Measurements from ENCODE around the gene MYO10. TPM values are rescaled to one million over a fixed set of nuclear protein-coding genes. Genes with fewer than 3 reads are reported as not detected.
A peak's percentile ranks its signal among the peaks of the same experiment; 100 is the strongest.

The MYO10 gene
- total RNA-seq, 1 experiment from 2014 or later: 202 TPM

DNA sequence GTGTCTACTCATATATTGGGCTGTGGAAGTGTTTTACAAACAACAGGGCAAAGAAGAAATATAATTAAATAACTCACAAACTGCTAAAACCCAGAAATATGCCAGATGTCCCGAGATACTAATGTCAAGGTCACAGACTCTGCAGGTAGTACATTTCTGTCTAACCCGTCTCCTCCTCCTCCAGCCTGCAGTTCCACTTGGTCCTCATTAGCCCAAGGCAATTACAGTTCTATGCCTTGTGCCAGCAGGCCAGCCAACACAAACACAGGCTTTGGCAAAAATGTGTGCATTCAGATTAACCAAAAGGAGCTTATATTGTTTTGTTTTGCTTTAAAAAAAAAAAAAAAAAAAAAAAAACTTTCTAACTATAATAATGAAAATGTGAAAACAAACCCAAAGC is 148.8 kb downstream of the MYO10 start:
- H3K4me3 ChIP-seq (ENCODE audit: low read depth, low read length, poor library complexity, severe bottlenecking): no peak overlapping the region
- peaks cover 60% of the 10 kb centered on the region for H3K4me1 ChIP-seq (ENCODE audit: insufficient read depth, low read length, poor library complexity, severe bottlenecking)
- DNase-seq (ENCODE audit: low spot score): no peak
- POLR2A ChIA-PET (ENCODE audit: low non-redundant PET): no interaction called here
- peaks cover 42% of the 10 kb centered on the region for H3K36me3 ChIP-seq (ENCODE audit: insufficient read depth, low read length, poor library complexity, severe bottlenecking)
- TF ChIP-seq EZH2 (IDR thresholded peaks at IDR 0.05; ENCODE audit: borderline replicate concordance, low read depth, low read length, poor library complexity, severe bottlenecking): no peak
- TF ChIP-seq, protein P1, sequence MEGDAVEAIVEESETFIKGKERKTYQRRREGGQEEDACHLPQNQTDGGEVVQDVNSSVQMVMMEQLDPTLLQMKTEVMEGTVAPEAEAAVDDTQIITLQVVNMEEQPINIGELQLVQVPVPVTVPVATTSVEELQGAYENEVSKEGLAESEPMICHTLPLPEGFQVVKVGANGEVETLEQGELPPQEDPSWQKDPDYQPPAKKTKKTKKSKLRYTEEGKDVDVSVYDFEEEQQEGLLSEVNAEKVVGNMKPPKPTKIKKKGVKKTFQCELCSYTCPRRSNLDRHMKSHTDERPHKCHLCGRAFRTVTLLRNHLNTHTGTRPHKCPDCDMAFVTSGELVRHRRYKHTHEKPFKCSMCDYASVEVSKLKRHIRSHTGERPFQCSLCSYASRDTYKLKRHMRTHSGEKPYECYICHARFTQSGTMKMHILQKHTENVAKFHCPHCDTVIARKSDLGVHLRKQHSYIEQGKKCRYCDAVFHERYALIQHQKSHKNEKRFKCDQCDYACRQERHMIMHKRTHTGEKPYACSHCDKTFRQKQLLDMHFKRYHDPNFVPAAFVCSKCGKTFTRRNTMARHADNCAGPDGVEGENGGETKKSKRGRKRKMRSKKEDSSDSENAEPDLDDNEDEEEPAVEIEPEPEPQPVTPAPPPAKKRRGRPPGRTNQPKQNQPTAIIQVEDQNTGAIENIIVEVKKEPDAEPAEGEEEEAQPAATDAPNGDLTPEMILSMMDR (conservative IDR thresholded peaks at IDR 0.05; ENCODE audit: low read depth, low read length): no peak
- CTCF ChIA-PET: interaction anchor here (0.7 kb wide), 1 partner anchor 151 kb away, joined by 9 read pairs; no protein-coding TSS in a partner anchor
- no peaks in the 10 kb centered on the region for H3K27me3 ChIP-seq (replicated peaks; ENCODE audit: insufficient read depth, low read depth, low read length, poor library complexity)
- H3K27ac ChIP-seq (ENCODE audit: low read depth, low read length, poor library complexity, severe bottlenecking): no peak overlapping the region
- intact Hi-C loops (cut with micrococcal nuclease; ENCODE audit: unreplicated experiment): loop anchor here (10.0 kb wide), 1 partner anchor 302 kb away; no protein-coding TSS in a partner anchor
- no TSS peak for BruUV-seq (replicated peaks)
- H3K9me3 ChIP-seq (ENCODE audit: low read depth, low read length, poor library complexity, severe bottlenecking): no peaks in the 10 kb centered on the region

DNA sequence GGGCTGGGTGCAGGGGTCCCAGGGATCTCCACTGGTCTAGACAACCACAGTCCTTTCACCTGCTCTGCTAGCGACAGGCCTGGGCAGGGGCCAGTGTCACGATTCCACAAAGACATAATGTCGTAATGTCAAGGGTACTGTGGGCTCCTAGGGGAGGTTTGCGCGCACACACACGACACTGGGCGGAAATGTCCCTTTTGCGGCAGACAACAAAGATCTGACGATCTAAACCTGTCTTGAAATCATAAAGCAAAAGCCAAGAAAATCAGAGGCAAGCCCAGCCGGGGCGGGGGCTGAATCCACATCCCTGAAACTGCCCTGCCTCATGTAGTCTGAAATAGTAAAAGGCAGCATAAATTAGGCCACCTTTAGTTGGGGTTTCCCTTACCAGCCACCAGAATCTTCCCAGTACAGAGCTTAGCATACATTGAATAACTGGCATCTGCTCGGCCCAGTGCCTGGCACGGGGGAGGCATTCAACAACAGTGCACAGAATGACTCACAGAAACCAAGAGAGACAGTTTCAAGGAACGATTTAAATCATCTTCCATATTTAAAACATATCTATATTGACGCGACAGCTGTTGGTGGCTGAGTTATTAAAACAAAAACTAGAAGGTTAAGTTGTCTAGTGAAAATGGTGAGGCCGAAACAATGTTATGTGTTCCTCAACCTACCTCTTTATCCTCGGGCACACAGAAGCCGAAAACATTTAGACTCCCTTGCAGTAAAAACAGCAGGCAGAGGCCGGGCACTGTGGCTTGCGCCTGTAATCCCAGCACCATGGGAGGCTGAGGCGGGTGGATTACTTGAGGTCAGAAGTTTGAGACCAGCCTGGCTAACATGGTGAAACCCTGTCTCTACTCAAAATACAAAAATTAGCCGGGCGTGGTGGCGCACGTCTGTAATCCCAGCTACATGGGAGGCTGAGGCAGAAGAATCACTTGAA is 151.0 kb downstream of the MYO10 start:
- ChIA-PET CTCF (no interaction called here), POLR2A (ENCODE audit: low non-redundant PET) (no interaction called here)
- Histone ChIP-seq H3K4me3 (ENCODE audit: low read depth, low read length, poor library complexity, severe bottlenecking) (no peak overlapping the region), H3K4me1 (ENCODE audit: insufficient read depth, low read length, poor library complexity, severe bottlenecking) (peaks cover 40% of the 10 kb centered on the region), H3K27ac (ENCODE audit: low read depth, low read length, poor library complexity, severe bottlenecking) (no peak overlapping the region), H3K9me3 (ENCODE audit: low read depth, low read length, poor library complexity, severe bottlenecking) (no peaks in the 10 kb centered on the region), H3K36me3 (ENCODE audit: insufficient read depth, low read length, poor library complexity, severe bottlenecking) (peaks cover 63% of the 10 kb centered on the region), H3K27me3 (replicated peaks; ENCODE audit: insufficient read depth, low read depth, low read length, poor library complexity) (no peaks in the 10 kb centered on the region)
- TF ChIP-seq EZH2 (IDR thresholded peaks at IDR 0.05; ENCODE audit: borderline replicate concordance, low read depth, low read length, poor library complexity, severe bottlenecking): no peak
- TF ChIP-seq, protein P1 (conservative IDR thresholded peaks at IDR 0.05; ENCODE audit: low read depth, low read length): no peak
- intact Hi-C loops (cut with micrococcal nuclease; ENCODE audit: unreplicated experiment): loop anchor here (10.0 kb wide), 1 partner anchor 300 kb away; no protein-coding TSS in a partner anchor
- no peak for DNase-seq (ENCODE audit: low spot score)
- no TSS peak for BruUV-seq (replicated peaks)

DNA sequence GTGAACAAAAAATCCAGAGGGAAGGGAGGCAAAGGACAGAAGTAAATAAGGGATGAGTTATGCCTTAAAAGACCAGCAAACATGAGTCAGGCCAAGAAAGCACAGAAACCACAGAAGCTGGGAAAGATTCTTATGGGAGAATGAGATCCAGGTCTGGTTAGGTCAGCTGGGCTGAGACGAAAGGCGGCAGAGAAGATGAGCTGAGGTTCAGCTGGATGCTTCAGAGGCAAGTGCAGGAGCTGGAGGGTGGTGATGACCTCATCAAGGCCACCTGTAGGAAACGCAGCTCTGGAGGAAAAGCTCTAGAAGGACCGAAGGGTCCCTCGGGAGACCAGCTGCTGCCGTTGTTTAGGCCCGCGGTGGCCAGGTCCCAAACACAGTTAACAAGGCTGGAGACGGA is 152.0 kb downstream of the MYO10 start:
- peak overlapping the region; percentile 19 for H3K27ac ChIP-seq (ENCODE audit: low read depth, low read length, poor library complexity, severe bottlenecking)
- intact Hi-C loops (cut with micrococcal nuclease; ENCODE audit: unreplicated experiment): loop anchor here (10.0 kb wide), 1 partner anchor 299 kb away; no protein-coding TSS in a partner anchor

More for the DNA sequence above, 152.0 kb downstream of the MYO10 start:
- no TSS peak for BruUV-seq (replicated peaks)
- Histone ChIP-seq H3K4me1 (ENCODE audit: insufficient read depth, low read length, poor library complexity, severe bottlenecking) (peaks cover 30% of the 10 kb centered on the region), H3K27me3 (replicated peaks; ENCODE audit: insufficient read depth, low read depth, low read length, poor library complexity) (no peaks in the 10 kb centered on the region), H3K36me3 (ENCODE audit: insufficient read depth, low read length, poor library complexity, severe bottlenecking) (peaks cover 66% of the 10 kb centered on the region), H3K9me3 (ENCODE audit: low read depth, low read length, poor library complexity, severe bottlenecking) (no peaks in the 10 kb centered on the region), H3K4me3 (ENCODE audit: low read depth, low read length, poor library complexity, severe bottlenecking) (no peak overlapping the region)
- no peak for DNase-seq (ENCODE audit: low spot score)
- TF ChIP-seq, protein P1 (conservative IDR thresholded peaks at IDR 0.05; ENCODE audit: low read depth, low read length): no peak
- TF ChIP-seq EZH2 (IDR thresholded peaks at IDR 0.05; ENCODE audit: borderline replicate concordance, low read depth, low read length, poor library complexity, severe bottlenecking): no peak
- ChIA-PET POLR2A (ENCODE audit: low non-redundant PET) (no interaction called here), CTCF (no interaction called here)

All from A673 (cell line).